Measurements from ENCODE around the gene RPS24. TPM values are rescaled to one million over a fixed set of nuclear protein-coding genes. Genes with fewer than 3 reads are reported as not detected.

Gene RPS24
- total and polyA plus RNA-seq, 8 donors = 1,239 to 4,429 (median 3,593) TPM

GRCh38 chr10:78017856-78018255 is 15.8 kb upstream of the RPS24 start:
- Histone ChIP-seq H3K4me1 (no peaks in the 10 kb centered on the region), H3K9me3 (no peaks in the 10 kb centered on the region), H3K36me3 (peaks cover 0 to 100% of the 10 kb centered on the region in 2 donors), H3K4me3 (no peak overlapping the region), H3K27ac (no peak overlapping the region), H3K27me3 (no peaks in the 10 kb centered on the region)
- intact Hi-C loops (cut with DNase I) = no loop called here
- no peak for ATAC-seq
- no peak for TF ChIP-seq CTCF (IDR thresholded peaks at IDR 0.05)
- DNase-seq = no peak

- Histone ChIP-seq H3K36me3 (peaks cover 0 to 100% of the 10 kb centered on the region in 2 donors), H3K27ac (no peak overlapping the region), H3K9me3 (no peaks in the 10 kb centered on the region), H3K4me1 (no peaks in the 10 kb centered on the region), H3K27me3 (no peaks in the 10 kb centered on the region), H3K4me3 (no peak overlapping the region)
- DNase-seq = no peak
- ATAC-seq = no peak
- TF ChIP-seq CTCF (IDR thresholded peaks at IDR 0.05) = no peak
- intact Hi-C loops (cut with DNase I) = no loop called here
Observed at GRCh38 chr10:78019264-78019663, 14.4 kb upstream of the RPS24 start.

GRCh38 chr10:78021201-78021600 is 12.5 kb upstream of the RPS24 start:
- Histone ChIP-seq H3K36me3 (peaks cover 0 to 100% of the 10 kb centered on the region in 2 donors), H3K4me1 (no peaks in the 10 kb centered on the region), H3K27ac (no peak overlapping the region), H3K9me3 (no peaks in the 10 kb centered on the region), H3K27me3 (no peaks in the 10 kb centered on the region), H3K4me3 (no peak overlapping the region)
- no peak for ATAC-seq
- no peak for TF ChIP-seq CTCF (IDR thresholded peaks at IDR 0.05)
- DNase-seq = no peak
- intact Hi-C loops (cut with DNase I) = no loop called here

GRCh38 chr10:78023741-78024140 is 9.9 kb upstream of the RPS24 start:
- H3K4me3 ChIP-seq = no peak overlapping the region
- TF ChIP-seq CTCF (IDR thresholded peaks at IDR 0.05) = no peak
- H3K9me3 ChIP-seq = no peaks in the 10 kb centered on the region
- DNase-seq (no peak), ATAC-seq (no peak)
- H3K36me3 ChIP-seq = peaks cover 0 to 82% of the 10 kb centered on the region in 2 donors
- H3K4me1 ChIP-seq = peaks cover 8 to 20% of the 10 kb centered on the region in 2 donors
- no peaks in the 10 kb centered on the region for H3K27me3 ChIP-seq
- no peak overlapping the region for H3K27ac ChIP-seq
- intact Hi-C loops (cut with DNase I) = no loop called here

- H3K9me3 ChIP-seq = no peaks in the 10 kb centered on the region
- peaks cover 0 to 61% of the 10 kb centered on the region in 2 donors for H3K36me3 ChIP-seq
Observed at GRCh38 chr10:78025685-78026364, 7.8 kb upstream of the RPS24 start.

More at GRCh38 chr10:78025685-78026364, 7.8 kb upstream of the RPS24 start:
- no peak for DNase-seq
- ATAC-seq = no peak
- H3K27ac ChIP-seq = no peak overlapping the region
- H3K27me3 ChIP-seq = no peaks in the 10 kb centered on the region
- no peak overlapping the region for H3K4me3 ChIP-seq
- intact Hi-C loops (cut with DNase I) = no loop called here
- peaks cover 9 to 25% of the 10 kb centered on the region in 2 donors for H3K4me1 ChIP-seq
- no peak for TF ChIP-seq CTCF (IDR thresholded peaks at IDR 0.05)

Data from left lung (tissue), 10 donors.